Embryonic facial prominence (tissue), 1 donor: ENCODE measurements around the gene GFAP.

Experiments used
- DNase-seq: peaks from one replicate; pipeline ENCODE4 v3.0.0-alpha.2; 2016; ENCODE audit errors: extremely low spot score

GFAP gene

DNA sequence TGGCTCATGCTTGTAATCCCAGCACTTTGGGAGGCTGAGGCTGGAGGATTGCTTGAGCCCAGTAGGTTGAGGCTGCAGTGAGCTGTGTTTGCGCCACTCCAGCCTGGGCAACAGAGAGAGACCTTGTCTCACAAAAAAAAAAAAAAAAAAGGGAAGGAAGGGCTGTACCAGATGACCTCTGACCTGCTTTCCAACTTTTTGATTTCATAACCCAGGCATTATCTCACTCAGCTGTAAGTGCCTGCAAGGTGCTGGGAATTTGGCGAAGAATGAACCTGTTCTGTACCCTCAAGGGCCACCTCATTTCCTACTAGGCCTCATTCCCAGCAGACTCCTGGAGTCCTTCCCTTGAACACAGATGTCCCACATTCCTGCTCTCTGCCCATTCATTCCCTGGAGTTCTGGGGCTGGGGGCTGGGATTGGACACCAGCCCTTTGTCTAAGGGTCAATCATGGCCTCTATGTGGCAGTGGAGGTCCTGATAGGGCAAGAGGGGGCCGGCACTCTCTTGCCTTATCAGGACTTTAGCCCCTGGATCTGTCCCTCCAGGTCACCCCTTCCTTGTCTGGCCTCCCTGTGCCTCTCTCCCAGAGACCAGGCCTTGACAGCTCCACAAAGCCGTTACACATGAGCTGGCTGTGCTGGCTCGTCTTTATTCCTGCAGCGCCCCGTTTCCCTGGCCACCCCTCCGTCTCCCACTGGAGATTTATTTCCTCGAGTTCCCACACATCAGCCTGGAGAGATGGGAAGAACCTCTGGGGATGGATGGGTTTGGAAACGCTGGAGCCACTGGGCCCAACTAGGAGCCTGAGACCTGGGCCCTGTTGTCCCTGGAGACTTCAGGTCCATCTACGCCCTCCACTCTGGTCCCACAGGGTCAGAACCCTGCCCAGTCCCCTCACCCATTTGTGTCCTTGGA, 821 bp upstream of the GFAP start:
- no peak for DNase-seq

DNA sequence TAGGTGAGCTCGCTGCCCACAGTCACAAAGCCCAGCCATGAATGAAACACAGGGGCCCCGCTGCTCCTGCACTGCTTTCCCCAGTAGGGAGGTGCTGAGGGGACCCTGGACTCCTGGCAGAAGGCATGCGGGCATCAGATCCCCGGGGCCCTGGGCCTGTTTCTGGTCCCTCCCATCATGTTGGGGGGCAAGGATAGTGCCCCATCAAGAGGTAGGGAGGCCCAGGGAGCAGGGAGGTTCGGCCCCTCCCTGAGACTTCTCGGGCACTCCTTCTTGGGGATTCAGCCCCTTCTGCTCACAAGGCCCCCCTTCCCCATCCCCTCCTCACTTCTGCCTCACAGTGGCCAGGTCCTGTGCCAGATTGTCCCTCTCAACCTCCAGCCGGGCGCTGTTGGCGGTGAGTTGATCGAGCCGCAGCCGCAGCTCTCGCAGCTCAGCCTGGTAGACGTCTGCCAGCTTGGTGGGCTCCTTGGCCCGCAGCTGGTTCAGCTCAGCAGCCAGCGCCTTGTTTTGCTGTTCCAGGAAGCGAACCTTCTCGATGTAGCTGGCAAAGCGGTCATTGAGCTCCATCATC, 515 bp downstream of the GFAP start:
- DNase-seq: no peak

DNA sequence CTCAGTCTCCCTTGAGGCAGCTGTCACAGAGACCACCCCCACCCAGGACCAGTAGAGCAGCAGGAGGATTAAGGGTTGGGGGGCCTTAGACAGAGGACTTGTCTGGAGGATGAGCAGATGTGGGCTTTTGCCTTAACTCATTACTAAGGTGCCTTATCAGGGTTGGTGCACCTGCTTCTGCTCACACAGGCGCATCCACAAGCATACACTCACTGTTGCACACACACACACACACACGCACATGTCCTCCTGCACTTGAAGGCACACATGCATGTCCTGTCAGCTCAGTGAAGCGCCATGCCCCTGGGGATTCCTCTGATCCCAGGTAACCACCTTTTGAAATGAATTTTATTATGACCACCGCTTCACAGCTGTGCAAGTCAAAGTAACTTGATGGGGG, 1.2 kb downstream of the GFAP start:
- no peak for DNase-seq

DNA sequence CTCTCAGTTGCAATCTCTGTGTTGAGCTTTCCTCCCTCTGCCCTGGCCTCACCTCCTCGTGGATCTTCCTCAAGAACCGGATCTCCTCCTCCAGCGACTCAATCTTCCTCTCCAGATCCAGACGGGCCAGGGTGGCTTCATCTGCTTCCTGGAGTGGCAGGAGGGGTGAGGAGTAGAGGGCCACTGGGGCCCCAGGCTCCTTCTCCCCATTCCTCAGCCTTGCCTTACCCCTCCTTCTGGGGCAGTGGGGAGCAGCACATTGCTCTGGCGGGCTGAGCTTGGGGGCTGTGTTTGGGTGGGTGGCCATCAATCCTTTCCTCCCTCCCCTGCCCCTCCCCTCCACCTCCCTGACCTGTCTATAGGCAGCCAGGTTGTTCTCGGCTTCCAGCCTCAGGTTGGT, 1.6 kb downstream of the GFAP start:
- DNase-seq: no peak

DNA sequence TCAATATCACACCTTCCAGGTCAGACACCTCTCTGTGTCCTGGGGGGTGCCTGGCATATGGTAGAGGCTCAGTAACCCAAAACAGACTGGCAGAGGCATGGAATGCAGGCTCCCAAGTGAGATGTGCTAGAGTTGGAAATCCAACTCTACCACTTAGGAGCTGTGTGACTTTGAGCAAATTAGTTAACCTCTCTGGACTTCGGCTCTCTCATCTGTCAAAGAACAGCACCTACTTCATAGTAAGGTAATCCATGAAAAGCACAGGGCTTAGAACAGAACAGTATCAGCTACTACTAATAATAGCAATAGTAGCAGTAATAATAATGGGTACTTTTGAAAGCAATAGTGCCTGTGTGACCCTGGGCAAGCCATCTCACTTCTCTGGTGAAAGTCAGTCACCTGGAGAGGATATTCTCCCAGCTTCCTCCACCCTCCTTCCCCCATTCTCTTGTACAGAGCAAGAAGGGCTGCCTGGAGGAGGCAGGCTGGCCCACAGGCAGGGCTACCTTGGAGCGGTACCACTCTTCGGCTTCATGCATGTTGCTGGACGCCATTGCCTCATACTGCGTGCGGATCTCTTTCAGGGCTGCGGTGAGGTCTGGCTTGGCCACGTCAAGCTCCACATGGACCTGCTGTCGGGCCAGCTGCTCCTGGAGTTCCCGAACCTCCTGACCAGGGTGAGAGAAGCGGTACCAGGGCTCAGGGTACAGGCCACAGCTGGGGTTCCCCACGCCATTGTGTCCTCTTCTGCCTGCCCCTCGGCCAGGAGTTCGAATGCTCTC, 2.3 kb downstream of the GFAP start:
- DNase-seq: no peak

DNA sequence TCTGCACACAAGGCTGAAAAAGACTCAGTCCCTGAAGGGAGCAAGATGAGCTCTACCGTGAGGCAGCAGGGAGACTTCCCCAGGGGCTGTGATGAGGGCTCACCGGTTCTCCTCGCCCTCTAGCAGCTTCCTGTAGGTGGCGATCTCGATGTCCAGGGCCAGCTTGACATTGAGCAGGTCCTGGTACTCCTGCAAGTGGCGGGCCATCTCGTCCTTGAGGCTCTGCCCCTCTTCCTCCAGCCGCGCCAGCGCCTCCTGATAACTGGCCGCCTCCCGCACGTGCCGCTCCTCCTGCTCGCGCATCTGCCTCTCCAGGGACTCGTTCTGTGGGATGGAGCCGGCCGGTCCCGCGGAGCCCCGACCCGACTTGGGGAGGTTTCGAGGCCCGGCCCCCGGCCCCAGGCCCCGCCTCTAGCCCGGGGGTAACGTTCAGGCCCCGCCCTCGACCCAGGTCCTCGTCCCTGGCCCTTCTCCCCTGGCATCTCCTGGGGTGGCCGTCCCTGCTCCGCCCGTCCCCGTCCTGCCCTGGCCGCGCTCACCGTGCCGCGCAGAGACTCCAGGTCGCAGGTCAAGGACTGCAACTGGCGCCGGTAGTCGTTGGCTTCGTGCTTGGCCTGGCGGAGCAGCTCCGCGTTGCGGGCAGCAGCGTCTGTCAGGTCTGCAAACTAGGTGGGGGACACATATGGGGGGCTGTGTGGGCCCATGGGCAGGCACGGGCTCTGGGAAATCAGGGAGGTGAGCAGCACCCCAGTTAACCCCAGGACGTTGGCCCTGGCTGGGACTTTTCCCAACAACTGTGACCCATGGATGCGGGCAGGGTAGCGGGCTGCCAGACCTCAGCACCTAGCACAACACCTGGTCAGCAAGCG, 3.9 kb downstream of the GFAP start:
- DNase-seq: no peak

DNA sequence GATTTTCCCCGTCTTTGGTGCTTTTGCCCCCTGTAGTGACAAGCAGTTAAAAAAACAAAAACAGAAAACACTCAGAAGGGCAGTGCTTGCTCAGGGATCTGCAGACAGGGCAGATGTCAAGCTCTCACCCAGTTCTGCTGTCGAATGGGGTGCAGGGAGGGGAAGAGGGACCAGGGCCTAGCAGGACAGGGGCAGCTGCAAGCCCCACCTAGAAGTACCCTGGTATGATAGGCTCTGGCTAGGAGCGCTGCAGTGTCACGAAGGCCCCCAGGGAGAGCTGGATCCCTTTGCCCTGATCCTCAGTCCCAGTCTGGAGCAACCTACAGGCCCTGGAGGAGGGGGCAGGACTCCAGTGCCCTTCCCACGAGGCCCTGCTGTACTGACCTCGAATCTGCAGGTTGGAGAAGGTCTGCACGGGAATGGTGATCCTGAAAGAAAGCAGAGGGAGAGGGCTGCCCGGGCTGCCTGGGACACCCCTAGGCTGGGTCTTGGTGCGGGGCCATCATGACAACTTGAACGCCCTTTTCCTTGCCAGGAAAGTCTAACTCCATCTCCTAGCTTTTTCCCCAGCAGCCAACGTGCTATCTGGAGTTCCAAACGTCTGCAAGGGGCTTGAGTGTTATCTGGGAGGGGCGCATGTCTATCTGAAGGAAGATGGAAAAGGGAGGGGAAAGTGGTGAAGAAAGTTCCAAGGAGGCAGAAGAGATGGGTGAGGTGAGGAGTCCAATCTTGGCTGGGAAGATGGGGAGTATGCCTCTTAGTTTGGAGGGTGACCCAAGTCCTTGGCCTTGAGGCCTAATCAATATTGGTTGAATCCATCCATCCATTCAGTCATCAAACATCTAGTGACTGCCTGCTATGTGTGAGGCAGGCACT, 4.8 kb downstream of the GFAP start:
- DNase-seq: no peak

DNA sequence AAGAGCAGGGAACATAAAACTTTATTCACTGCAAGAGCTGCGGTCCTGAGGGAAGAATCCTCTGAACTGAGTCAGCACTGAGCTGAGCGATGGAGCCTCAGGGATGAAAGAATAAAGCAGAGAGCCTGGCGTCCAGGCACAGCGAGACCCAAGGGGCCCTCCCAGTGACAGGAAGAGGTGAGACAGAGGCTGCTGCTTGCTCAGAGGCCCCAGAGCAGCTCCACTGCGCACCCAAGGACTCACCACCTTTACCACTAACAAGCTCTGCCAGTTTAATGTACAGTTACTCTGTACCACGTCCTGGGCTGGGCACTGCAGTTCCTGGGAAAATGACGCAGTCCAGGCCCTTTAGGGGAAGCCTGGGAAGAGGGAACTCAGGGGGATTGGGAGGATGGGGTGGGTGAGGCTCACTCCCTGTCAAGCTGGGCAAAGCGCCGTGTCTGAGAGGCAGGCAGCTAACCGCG, 5.6 kb downstream of the GFAP start:
- DNase-seq: no peak

DNA sequence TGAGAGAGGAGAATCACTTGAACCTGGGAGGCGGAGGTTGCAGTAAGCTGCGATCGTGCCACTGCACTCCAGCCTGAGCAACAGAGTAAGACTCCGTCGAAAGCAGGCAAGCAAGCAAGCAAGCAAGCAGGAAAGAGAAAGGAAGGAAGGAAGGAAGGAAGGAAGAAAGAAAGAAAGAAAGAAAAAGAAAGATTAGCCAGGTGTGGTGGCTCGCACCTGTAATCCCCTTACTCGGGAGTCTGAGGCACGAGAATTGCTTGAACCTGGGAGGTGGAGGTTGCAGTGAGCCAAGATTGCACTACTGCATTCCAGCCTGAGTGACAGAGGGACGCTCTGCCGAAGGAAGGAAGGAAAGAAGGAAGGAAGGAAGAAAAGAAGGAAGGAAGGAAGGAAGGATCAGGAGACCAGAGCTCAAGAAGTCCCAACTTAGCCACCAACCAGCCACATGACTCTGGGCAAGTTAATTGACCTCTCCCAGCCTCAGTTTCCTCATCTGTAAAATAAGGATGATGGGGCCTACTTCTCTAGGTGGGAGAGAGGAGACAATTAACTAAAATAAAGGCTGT, 6.5 kb downstream of the GFAP start:
- no peak for DNase-seq

DNA sequence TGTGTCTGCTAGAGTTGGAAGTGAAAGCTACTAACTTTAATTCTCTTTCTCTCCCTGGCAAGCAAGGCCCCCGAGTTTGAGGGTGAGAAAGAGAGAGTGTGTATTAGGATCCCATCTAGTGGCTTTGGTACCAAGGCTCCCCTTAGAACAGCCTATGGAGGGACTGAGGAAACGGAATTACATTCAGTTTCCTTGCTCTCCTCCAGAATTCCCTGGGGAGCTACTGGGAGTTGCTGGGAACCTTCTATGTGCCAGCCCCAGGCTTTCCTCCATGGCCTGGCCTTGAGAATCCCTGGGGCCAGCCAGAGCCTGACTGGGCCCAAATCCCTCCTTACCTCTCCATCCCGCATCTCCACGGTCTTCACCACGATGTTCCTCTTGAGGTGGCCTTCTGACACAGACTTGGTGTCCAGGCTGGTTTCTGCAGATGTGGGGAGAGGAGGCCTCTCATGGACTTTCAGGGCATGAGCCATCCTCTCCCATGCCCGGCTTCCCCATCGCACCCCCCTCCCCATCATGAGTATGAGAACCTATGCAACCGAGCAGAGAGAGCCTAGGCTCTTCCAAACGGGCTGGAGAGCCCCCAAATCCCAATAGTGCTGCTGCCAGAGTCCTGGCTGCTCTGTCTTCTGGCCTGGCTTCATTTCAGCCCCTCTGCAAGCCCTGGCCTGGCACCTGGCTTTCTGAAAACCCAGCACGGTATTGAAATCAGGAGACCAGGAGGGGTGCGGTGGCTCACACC, 7.4 kb downstream of the GFAP start:
- DNase-seq: no peak

DNA sequence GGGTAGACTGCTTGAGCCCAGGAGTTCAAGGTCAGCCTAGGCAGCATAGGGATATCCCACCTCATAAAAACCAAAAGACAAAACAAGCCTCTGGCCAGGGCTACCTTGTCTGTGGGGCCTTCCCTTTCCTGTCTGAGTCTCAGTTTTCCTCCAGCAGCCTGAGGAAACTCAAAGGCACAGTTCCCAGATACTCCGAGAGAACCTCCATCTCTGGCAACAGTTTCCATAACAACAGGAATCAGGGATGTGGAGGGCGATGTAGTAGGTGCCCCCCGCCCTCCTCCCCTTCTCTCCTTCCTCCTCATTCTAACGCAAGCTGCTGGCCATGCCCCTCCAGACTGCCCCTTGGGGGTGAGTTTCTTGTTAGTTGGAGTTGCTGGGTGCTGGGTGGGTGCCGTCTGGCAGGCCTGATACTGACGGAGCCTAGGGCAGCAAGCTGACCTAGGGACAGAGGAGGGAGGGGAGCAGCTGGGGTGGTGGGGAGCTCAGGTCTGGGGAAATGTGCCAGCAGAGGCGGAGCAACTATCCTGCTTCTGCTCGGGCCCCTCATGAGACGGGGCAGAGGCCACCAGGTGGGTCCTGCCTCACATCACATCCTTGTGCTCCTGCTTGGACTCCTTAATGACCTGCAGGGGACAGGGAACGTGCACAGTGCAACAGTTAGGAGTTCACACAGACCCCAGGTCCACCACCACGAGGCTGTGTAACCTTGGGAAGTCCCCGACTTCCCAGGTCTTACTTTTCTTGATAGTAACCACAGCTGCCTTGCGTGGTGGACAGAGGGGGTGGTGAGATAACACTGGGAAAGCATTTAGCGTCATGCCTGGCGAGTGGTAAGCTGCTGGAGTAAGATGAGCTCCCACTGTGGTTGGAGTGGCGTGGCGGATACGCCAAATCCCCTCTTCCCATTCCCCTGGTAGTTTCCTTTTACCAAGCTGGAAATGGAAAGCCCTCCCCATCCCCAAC, 8.3 kb downstream of the GFAP start:
- no peak for DNase-seq

DNA sequence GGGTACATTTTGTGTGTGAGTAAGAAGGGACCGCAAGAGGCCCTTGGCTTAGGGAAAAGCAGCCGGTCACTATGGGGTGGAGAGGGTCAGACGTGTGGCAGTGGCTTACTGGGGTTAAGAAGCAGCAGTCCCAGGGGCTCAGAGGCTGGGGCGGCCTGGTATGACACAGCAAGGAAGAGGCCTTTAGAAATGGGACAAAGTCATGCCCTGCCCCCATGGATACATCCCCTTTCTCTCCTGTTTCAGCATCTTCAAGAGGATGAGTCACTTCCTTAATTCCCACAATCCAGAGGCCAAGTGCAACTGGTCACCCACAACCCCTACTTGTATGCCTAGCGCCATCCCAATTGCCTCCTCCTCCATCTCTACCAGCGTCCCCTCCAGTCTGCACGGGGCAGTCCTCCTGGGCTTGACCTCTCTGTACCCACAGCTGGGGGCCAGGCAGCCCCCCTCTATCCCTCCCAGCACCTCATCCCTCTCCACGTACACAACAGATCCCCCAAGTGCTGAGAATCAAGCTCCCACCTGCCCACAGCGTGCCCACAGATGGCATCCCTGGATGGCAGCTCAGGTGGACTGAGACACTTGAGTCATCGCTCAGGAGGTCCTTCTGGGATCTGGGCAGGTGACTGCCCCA, 9.2 kb downstream of the GFAP start:
- DNase-seq: no peak

DNA sequence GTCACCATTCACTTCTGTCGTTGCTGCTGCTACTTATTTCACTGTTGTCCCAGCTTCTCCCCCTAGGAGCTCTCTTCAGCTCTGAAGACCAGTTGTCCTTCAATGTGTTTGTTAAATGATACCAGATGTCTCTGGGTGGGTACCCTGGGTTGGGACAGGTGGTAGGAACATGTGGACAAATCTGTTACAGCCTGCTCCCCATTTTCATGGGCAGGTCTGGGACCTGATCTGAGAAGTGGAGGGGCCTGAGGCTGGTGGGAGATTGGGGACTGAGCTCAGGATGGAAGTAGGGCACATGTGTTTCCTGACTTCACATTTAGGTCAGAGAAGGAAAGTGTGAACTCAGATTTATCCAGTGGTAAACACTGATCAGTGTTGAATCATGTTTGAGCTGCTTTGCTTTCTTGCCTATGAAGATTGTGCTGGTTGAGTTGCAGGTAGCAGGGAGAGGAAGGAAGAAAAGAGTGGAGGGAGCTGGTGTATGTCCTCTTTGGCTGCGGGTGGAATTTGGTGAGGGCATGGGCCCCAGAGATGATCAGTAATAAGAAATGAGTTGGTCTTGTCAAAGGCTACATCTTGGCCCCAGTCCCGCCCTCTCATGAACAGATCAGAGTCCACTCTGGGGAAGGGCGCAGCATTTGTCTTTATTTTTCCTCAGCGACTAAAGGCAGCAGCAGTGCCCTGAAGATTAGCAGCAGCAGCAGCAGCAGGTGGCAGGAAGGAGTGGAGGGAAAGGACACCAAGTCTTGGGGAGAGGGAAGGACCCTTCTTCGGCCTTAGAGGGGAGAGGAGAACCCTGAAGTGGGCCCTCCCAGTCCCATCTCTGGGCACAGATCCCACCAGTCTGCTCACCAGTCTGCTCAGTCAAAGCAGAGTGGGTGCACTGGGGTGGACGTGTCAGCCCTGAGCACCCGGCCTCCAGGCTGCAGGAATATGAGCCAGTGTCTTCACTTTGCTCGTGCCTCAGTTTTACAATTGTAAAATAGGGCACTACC, 10.0 kb downstream of the GFAP start:
- DNase-seq: no peak

DNA sequence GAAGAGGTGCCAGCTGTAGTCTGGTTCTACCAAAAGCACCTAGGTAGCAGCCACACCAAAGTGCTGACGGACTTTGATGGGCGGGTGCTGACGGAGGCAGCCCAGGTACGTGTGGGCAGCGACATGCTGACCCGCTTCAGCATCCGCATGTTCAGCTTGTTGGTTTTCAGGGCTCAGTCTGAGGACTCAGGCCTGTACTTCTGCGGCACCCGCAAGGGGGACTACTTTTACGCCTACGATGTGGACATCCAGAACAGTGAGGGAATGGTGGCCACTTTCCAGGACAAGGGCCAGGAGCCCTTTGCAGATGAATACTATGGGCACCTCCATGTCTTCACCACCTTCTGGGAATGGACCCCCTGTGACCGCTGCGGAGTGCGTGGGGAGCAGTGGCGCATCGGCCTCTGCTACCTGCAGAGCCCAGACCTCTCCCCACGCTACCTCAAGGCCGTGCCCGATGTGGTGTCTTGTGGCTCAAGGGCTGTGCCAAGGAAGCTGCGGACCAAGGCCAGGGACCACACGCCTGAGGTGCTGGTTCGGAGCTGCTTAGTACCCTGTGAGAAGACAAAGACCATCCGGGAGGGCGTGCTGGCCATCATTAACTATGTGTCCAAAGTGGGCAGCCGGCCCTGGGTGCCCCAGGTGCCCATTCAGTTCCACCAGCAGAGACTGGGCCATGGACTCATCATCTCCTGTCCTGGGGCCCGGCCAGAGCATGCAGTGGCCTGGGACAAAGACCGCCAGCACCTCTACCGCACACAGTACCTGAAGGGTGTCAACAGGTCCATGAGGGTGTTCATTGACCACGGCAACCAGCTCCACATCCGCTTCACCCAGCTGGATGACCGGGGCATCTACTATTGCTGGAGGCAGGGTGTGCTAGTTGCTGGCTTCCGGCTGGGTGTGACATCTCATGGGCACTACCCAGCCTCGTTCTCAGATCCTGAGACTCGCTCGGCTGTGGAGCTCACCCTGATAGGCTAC, 11.0 kb downstream of the GFAP start:
- DNase-seq: no peak

DNA sequence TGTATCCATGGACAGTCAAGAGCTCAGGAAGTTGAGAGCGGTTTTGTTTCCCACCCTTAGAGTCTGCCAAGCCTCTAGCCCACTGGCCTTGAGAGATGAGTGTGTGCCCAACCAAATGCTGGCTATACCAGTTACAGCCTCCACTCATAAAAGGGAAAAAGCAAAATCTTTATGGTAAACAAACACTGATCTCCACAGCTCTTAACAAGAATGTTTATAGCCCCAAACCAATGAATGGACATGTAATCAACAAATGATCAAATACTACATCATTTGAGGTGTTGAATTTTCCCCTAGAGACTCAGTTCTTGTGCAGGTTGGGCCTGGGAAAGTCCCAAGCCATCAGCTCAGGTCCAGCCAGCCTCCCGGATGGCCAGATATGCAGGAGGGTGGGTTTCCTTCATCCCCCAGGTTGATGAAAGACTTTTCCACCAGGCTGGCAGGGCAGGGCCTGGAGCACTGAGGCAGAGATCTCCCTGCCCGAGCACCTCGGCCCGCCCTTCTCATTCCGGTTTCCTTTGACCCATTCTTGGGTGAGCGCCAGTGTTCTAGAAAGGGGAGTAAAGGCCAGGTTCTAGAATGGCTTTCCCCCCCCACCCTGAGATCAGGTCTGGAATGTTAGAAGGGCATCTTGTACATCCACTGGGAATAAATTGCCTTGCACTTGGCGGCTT, 12.2 kb downstream of the GFAP start:
- no peak for DNase-seq
